Left forelimb (tissue), 1 donor: ENCODE data around the gene ANO9.
"Not testable (repeated sequence)": the region's sequence is repeated elsewhere in the genome, so short reads cannot be mapped to it uniquely, and the experiment has no call there.

Source experiments
- DNase-seq: peaks from one replicate; pipeline ENCODE4 v3.0.0-alpha.2; 2018; ENCODE audit warnings: low spot score

ANO9 gene

DNA sequence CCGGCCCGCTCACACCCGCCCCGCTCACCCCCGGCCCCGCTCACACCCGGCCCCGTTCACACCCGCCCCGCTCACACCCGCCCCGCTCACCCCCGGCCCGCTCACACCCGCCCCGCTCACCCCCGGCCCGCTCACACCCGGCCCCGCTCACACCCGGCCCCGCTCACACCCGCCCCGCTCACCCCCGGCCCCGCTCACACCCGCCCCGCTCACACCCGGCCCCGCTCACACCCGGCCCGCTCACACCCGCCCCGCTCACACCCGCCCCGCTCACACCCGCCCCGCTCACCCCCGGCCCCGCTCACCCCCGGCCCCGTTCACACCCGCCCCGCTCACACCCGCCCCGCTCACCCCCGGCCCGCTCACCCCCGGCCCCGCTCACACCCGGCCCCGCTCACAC is 40.6 kb downstream of the ANO9 start:
- not testable (repeated sequence) for DNase-seq

GRCh38 chr11:400241-400689 is 41.5 kb downstream of the ANO9 start:
- no peak for DNase-seq

- no peak for DNase-seq
Observed at GRCh38 chr11:399731-400211, 42.0 kb downstream of the ANO9 start.

- no peak for DNase-seq
Observed at GRCh38 chr11:398826-399225, 43.0 kb downstream of the ANO9 start.

GRCh38 chr11:396948-397548 is 44.8 kb downstream of the ANO9 start:
- no peak for DNase-seq

DNA sequence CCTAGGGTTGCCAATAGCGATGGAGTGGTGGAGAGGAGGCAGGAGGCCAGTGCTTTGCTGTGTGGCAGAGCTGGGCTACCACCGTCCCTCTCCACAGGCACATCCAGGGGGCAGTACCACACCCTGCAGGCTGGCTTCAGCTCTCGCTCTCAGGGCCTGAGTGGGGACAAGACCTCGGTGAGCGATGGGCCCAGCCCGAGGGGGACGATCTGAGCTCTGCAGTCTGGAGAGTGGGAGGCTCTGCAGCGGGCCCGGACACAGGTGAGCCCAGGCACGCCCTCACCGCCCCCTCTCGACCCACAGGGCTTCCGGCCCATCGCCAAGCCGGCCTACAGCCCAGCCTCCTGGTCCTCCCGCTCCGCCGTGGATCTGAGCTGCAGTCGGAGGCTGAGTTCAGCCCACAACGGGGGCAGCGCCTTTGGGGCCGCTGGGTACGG is 45.3 kb downstream of the ANO9 start:
- no peak for DNase-seq

- no peak for DNase-seq
Observed at GRCh38 chr11:395866-396265, 45.9 kb downstream of the ANO9 start.

GRCh38 chr11:394858-395655 is 46.8 kb downstream of the ANO9 start:
- no peak for DNase-seq

DNA sequence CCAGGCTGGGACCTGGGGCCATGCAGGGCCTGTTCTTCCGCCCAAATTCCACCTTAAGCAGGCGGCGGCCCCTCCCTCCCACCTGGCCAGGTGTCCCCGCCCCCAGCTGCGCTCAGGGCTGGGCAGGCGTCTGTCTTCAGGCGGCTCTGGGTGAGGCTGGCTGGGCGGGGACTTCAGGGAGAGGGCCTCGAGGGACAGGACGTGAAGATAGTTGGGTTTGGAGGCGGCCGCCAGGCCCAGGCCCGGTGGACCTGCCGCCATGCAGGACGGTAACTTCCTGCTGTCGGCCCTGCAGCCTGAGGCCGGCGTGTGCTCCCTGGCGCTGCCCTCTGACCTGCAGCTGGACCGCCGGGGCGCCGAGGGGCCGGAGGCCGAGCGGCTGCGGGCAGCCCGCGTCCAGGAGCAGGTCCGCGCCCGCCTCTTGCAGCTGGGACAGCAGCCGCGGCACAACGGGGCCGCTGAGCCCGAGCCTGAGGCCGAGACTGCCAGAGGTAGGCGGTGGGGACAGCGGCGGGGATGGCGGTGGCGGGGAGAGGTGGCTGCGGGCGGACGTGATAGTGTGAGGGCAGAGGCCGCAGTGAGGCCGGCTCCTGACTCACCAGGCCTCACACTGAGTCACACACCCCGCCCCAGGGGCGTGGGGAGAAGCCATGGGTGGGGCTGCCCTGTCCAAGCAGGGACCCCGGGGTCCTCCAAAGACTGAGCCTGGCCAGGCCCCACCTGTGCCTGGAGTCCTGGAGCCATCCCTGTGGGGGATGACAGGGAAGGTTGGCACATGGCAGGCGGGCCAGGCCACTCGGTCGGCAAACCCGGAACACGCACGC is 47.6 kb downstream of the ANO9 start, which contains the start of gene PKP3:
TSS of gene PKP3 (plus strand) at position 176 of the 824 bp plus-strand sequence. CDS start at position 260, 84 bp downstream.
- no peak for DNase-seq

- DNase-seq: no peak
Observed at GRCh38 chr11:393219-394033, 48.4 kb downstream of the ANO9 start.

DNA sequence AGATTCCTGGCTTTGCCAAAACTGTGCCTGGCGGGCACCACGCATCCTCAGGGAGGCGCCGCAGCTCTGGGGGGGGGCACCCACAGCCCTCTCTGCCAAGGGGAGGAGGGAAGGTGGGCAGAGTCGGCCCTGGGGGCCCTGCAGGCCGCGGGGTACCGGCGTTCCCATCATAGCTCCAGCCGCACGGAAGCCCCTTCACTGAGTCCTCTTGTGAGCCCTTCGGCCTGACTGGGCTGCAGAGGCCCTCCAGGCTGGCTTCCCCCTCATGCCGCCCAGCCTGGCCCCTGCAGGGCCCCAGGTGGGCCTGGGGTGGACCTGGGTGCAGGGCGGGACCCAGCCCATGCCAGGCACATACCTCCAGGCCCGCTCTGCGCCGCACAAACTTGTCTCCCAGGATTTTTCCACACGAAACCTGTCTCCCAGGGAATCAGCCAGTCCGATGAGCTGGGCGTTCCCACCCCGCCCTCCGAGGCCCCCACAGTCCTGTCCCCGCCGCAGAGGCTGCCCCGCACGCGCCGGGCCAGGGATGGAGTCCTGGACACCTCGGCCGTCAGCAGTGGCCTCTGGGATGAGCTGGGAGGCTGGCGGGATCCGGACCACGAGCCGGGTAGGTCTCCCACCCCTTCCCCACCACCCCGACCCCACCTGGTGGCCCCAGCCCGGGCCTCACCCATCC is 49.6 kb downstream of the ANO9 start:
- DNase-seq: no peak

DNA sequence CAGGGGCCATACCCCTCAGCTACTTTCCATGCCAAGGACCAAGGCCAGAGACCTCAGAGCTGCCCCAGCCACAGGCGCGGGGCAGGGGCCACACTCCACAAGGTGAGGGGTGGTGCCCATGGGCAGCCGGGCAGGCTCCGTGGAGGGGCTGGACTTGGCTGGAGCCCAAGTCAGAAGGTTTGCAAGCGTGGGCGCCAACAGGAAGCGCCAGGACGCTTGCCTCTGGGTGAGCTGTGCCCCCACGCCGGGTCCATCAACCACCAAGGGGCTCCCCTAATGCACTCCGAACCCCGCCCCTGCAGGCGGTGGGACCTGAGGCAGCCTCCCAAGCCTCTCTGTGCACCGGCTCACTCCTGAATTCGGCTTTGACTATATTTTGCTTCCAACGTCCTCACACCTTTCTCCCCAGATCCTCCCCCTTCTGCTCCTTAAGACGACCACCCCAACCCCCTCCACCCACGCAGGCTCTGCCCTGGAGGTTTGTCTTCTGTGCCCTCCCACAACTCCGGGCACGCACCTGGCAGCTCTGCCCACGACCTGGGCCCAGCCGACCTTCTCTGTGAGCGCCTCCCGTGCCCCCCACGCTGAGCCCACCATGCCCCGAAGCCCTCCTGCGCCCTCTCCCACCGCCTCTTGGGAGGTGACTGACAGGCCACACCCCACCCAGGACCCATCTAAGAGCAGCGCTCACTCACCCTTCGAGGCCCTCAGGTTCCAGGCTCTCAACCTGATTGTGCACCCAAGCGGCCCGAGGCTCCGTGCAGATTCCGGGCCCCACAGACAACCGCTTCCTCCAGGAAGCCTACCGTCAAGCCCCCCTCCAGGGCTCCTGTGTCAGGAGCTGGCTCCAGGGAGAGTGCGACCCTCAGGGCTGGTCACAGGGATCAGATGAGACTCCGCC is 50.4 kb downstream of the ANO9 start:
- DNase-seq: no peak

- no peak for DNase-seq
Observed at GRCh38 chr11:390175-390574, 51.6 kb downstream of the ANO9 start.

DNA sequence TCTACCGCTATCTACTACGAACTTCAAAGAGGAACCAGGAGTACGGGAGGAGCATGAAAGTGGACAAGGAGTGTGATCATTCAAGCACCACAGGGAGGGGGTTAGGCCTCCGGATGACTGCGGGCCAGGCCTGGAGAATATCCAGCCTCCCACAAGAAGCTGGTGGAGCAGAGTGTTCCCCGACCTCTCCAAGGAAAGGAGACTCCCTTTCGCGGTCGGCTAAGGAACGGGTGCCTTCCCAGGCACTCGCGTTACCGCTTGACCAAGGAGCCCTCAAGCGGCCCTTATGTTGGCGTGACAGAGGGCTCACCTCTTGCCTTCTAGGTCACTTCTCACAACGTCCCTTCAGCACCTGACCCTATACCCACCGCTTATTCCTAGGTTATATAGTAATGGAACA is 52.4 kb downstream of the ANO9 start:
- not testable (repeated sequence) for DNase-seq

GRCh38 chr11:387193-387793 is 54.5 kb downstream of the ANO9 start:
- no peak for DNase-seq

- no peak for DNase-seq
Observed at GRCh38 chr11:386483-386882, 55.3 kb downstream of the ANO9 start.

- DNase-seq: no peak
Observed at GRCh38 chr11:385594-386351, 56.0 kb downstream of the ANO9 start.

DNA sequence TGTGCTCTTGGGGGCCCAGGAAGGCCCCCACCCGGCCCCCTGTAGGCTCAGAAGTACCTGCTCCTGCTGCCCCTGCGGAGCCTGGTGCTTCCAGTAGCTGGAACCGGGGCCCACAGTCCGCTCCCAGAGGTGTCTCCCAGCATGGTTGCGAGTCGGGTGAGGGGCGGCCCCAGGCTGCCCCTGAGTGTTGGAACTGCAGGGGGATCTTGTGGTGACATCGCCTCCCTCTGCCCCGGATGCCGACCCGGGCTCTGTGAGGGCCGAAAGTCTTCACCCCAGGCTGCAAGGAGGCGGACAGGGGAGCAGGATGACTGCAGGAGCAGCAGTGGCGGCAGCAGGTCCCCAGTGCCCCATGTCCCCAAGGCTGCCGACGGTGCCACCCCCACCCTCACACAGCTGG is 57.3 kb downstream of the ANO9 start:
- DNase-seq: no peak

DNA sequence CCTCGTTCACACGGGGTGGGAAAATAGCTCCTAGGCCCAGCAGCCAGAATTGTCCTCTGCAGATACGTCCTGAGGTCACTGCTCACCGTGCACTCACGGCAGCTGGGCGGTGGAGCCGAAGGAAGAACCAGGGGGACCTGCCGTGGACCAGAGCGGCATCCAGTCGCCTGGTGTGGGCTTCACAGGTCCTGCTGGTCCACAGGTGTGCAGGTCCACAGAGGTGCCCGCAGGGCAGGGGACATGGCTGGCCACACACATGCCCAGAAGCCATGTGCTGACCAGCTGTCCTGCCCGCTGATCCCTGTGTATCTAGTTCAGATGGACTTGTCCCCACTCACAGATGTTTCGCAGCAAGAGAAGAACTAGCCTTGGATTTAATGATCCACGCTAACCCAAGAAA is 58.4 kb downstream of the ANO9 start:
- no peak for DNase-seq
